ENCODE results near the gene GAL3ST3.

The GAL3ST3 gene

GRCh38 chr11:66008095-66008467 lies 40.9 kb downstream of the GAL3ST3 start:
- peaks cover 9% of the 10 kb centered on the region for H3K27me3 ChIP-seq (ENCODE audit: insufficient read depth, poor library complexity, severe bottlenecking)
- no peak for DNase-seq (ENCODE audit: low read depth in 1 of 2, low spot score in 1 of 2)
- H3K4me3 ChIP-seq (replicated peaks; ENCODE audit: insufficient read depth, low read length), result no peak overlapping the region
- H3K27ac ChIP-seq (replicated peaks), result no peak overlapping the region
- TF ChIP-seq CTCF (IDR thresholded peaks at IDR 0.05; ENCODE audit: insufficient read depth, low read length), result no peak
- no peak for TF ChIP-seq SPI1 (IDR thresholded peaks at IDR 0.05; ENCODE audit: borderline replicate concordance, low read depth)
- no peak for TF ChIP-seq GABPA (IDR thresholded peaks at IDR 0.05; ENCODE audit: low read depth)

- DNase-seq (ENCODE audit: low read depth in 1 of 2, low spot score in 1 of 2), result no peak
- TF ChIP-seq REST (IDR thresholded peaks at IDR 0.05; ENCODE audit: insufficient replicate concordance, low read depth), result no peak
- TF ChIP-seq CTCF (IDR thresholded peaks at IDR 0.05; ENCODE audit: insufficient read depth, low read length), result no peak
- no peak for TF ChIP-seq GABPA (IDR thresholded peaks at IDR 0.05; ENCODE audit: low read depth)
- no peak overlapping the region for H3K27ac ChIP-seq (replicated peaks)
- no peak overlapping the region for H3K4me3 ChIP-seq (replicated peaks; ENCODE audit: insufficient read depth, low read length)
- peaks cover 8% of the 10 kb centered on the region for H3K27me3 ChIP-seq (ENCODE audit: insufficient read depth, poor library complexity, severe bottlenecking)
Measured at GRCh38 chr11:66007201-66007634, 41.7 kb downstream of the GAL3ST3 start.

- Histone ChIP-seq H3K27me3 (ENCODE audit: insufficient read depth, poor library complexity, severe bottlenecking) (peaks cover 5% of the 10 kb centered on the region), H3K4me3 (replicated peaks; ENCODE audit: insufficient read depth, low read length) (no peak overlapping the region), H3K27ac (replicated peaks) (no peak overlapping the region)
- TF ChIP-seq REST (IDR thresholded peaks at IDR 0.05; ENCODE audit: insufficient replicate concordance, low read depth) (no peak), POLR2AphosphoS5 (IDR thresholded peaks at IDR 0.05; ENCODE audit: low read depth) (no peak), CTCF (IDR thresholded peaks at IDR 0.05; ENCODE audit: insufficient read depth, low read length) (no peak), SPI1 (IDR thresholded peaks at IDR 0.05; ENCODE audit: borderline replicate concordance, low read depth) (no peak), GABPA (IDR thresholded peaks at IDR 0.05; ENCODE audit: low read depth) (no peak)
- no peak for DNase-seq (ENCODE audit: low read depth in 1 of 2, low spot score in 1 of 2)
Measured at GRCh38 chr11:66006891-66007176, 42.1 kb downstream of the GAL3ST3 start.

GRCh38 chr11:66006134-66006890 lies 42.6 kb downstream of the GAL3ST3 start:
- TF ChIP-seq CTCF (IDR thresholded peaks at IDR 0.05; ENCODE audit: insufficient read depth, low read length) (no peak), SPI1 (IDR thresholded peaks at IDR 0.05; ENCODE audit: borderline replicate concordance, low read depth) (no peak), POLR2AphosphoS5 (IDR thresholded peaks at IDR 0.05; ENCODE audit: low read depth) (no peak), REST (IDR thresholded peaks at IDR 0.05; ENCODE audit: insufficient replicate concordance, low read depth) (no peak), GABPA (IDR thresholded peaks at IDR 0.05; ENCODE audit: low read depth) (no peak)
- H3K27ac ChIP-seq (replicated peaks), result no peak overlapping the region
- peaks cover under 1% of the 10 kb centered on the region for H3K27me3 ChIP-seq (ENCODE audit: insufficient read depth, poor library complexity, severe bottlenecking)
- no peak for DNase-seq (ENCODE audit: low read depth in 1 of 2, low spot score in 1 of 2)
- no peak overlapping the region for H3K4me3 ChIP-seq (replicated peaks; ENCODE audit: insufficient read depth, low read length)
